Measurements from ENCODE around the gene ERCC3. TPM values are rescaled to one million over a fixed set of nuclear protein-coding genes. Genes with fewer than 3 reads are reported as not detected.

ERCC3 gene
- total and polyA plus RNA-seq, 2 donors (not counting 3 experiments of a cell fraction or from before 2014, with no cell fraction given) = 40.7 to 47.3 TPM

- Histone ChIP-seq H3K27ac (ENCODE audit: insufficient read depth, low read depth, low read length) (no peak overlapping the region), H3K27me3 (ENCODE audit: control insufficient read depth in 2 of 2, insufficient read depth in 2 of 2, low read length in 2 of 2) (no peaks in the 10 kb centered on the region), H4K20me1 (replicated peaks; ENCODE audit: control insufficient read depth, extremely low read depth, insufficient read depth, low read length) (no peaks in the 10 kb centered on the region), H3K79me2 (ENCODE audit: control insufficient read depth, insufficient read depth, low read length) (no peaks in the 10 kb centered on the region), H3K9me1 (replicated peaks; ENCODE audit: control insufficient read depth, extremely low read depth, insufficient read depth, low read length) (no peaks in the 10 kb centered on the region), H3K4me3 (replicated peaks in 1 of 3; ENCODE audit: insufficient read depth in 1 of 3, low read depth in 1 of 3, low read length in 3 of 3) (no peak overlapping the region), H3K4me1 (ENCODE audit: control insufficient read depth, extremely low read depth, insufficient read depth, low read length) (no peaks in the 10 kb centered on the region), H3K9me3 (replicated peaks; ENCODE audit: control insufficient read depth, insufficient read depth, low read length) (no peaks in the 10 kb centered on the region), H2AFZ (ENCODE audit: low read depth, low read length) (no peak overlapping the region), H3K4me2 (ENCODE audit: insufficient read depth, low read length) (no peak overlapping the region), H3K36me3 (ENCODE audit: control insufficient read depth in 2 of 2, extremely low read depth in 1 of 2, insufficient read depth in 2 of 2, low read length in 2 of 2) (peaks cover 7 to 15% of the 10 kb centered on the region in 2 experiments), H3K9ac (replicated peaks; ENCODE audit: extremely low read depth, insufficient read depth, low read length) (no peak overlapping the region)
- intact Hi-C loops (cut with micrococcal nuclease) = no loop called here
- no TSS peak for BruUV-seq (replicated peaks)
- no peak for TF ChIP-seq MYC (IDR thresholded peaks at IDR 0.05; ENCODE audit: low read depth, low read length)
- no peak for TF ChIP-seq POLR2A (IDR thresholded peaks at IDR 0.05; ENCODE audit: low read depth, low read length)
- no peak for TF ChIP-seq GATA2 (IDR thresholded peaks at IDR 0.05; ENCODE audit: insufficient read depth, insufficient read length, low read depth, low read length)
- no peak for TF ChIP-seq MAX (IDR thresholded peaks at IDR 0.05; ENCODE audit: insufficient read depth, insufficient read length)
- no peak for TF ChIP-seq EZH2 (IDR thresholded peaks at IDR 0.05; ENCODE audit: borderline replicate concordance, low read depth, low read length, severe bottlenecking)
- no peak for TF ChIP-seq CTCF (IDR thresholded peaks at IDR 0.05; ENCODE audit: extremely low read depth in 1 of 2, insufficient read depth in 1 of 2, low read depth in 1 of 2, low read length in 2 of 2)
- no peak for TF ChIP-seq POLR2AphosphoS5 (IDR thresholded peaks at IDR 0.05; ENCODE audit: insufficient read depth, low read depth, low read length)
- TF ChIP-seq JUN (IDR thresholded peaks at IDR 0.05; ENCODE audit: borderline replicate concordance, insufficient read depth, insufficient read length, low read depth) = no peak
- TF ChIP-seq FOS (IDR thresholded peaks at IDR 0.05; ENCODE audit: borderline replicate concordance, insufficient read depth, low read length) = no peak
- DNase-seq (ENCODE audit: low read depth, low spot score) = no peak
- CTCF ChIA-PET = interaction anchor here (1.9 kb wide), 1 partner anchor 159 kb away, joined by 11 read pairs; no protein-coding TSS in a partner anchor
- POLR2A ChIA-PET = no interaction called here
- FAIRE-seq = no peak
- dilution Hi-C loops (cut with MboI; ENCODE audit: extremely low pct_ligation_motif_present, low sequenced_read_pairs) = no loop called here
These were observed 26.8 kb upstream of the ERCC3 start for GRCh38 chr2:127320586-127321275.
